ENCODE measurements around the gene DIS3L2.

DNA sequence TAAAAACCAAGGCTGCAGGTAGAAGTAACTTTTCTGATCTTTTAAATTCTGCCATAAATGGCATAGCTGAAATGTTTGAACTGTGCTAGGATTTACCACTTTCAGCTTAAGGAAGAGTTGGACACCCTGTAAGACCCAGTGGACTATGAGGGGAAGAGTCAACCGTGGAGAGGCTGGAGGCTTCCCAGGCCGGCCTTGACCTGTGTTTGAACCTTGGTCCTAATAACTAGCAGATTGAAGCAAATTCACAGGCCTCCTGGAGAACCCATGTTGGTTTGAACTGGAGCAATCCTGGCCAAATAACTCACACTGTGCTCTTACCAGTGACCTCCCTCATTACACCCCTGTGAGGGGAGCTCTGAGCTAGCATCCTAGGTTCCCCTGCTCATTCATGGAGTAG, 329.8 kb downstream of the DIS3L2 start:
- TF ChIP-seq, protein P1, sequence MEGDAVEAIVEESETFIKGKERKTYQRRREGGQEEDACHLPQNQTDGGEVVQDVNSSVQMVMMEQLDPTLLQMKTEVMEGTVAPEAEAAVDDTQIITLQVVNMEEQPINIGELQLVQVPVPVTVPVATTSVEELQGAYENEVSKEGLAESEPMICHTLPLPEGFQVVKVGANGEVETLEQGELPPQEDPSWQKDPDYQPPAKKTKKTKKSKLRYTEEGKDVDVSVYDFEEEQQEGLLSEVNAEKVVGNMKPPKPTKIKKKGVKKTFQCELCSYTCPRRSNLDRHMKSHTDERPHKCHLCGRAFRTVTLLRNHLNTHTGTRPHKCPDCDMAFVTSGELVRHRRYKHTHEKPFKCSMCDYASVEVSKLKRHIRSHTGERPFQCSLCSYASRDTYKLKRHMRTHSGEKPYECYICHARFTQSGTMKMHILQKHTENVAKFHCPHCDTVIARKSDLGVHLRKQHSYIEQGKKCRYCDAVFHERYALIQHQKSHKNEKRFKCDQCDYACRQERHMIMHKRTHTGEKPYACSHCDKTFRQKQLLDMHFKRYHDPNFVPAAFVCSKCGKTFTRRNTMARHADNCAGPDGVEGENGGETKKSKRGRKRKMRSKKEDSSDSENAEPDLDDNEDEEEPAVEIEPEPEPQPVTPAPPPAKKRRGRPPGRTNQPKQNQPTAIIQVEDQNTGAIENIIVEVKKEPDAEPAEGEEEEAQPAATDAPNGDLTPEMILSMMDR (IDR thresholded peaks at IDR 0.05 in 8 of 11, conservative IDR thresholded peaks at IDR 0.05 in 3 of 11): no peak
- no peak for TF ChIP-seq POLR2A (IDR thresholded peaks at IDR 0.05)
